Activated T-helper 9 cell treated with anti-CD3 and anti-CD28 coated beads, Interleukin-2, amount 50 U/mL, for 16 hours (primary cell): Measurements from ENCODE around the gene PPIF.

ENCODE experiments used
- DNase-seq: peaks from one replicate; pipeline ENCODE4 v3.0.0-alpha.2; 2020; ENCODE audit warnings: low read depth

The PPIF gene

GRCh38 chr10:79374312-79375191 is 27.3 kb downstream of the PPIF start:
- DNase-seq, result peak; percentile 66

- DNase-seq, result no peak
These were observed 28.2 kb downstream of the PPIF start for GRCh38 chr10:79375321-79376077.

GRCh38 chr10:79376078-79376628 is 28.9 kb downstream of the PPIF start:
- DNase-seq, result no peak

- no peak for DNase-seq
These were observed 29.7 kb downstream of the PPIF start for GRCh38 chr10:79376751-79377556.

- DNase-seq, result no peak
These were observed 30.5 kb downstream of the PPIF start for GRCh38 chr10:79377557-79378382.

- no peak for DNase-seq
These were observed 31.0 kb downstream of the PPIF start for GRCh38 chr10:79378383-79378646.

- no peak for DNase-seq
These were observed 31.6 kb downstream of the PPIF start for GRCh38 chr10:79378647-79379511.

GRCh38 chr10:79379512-79380124 is 32.3 kb downstream of the PPIF start:
- no peak for DNase-seq

GRCh38 chr10:79380125-79380945 is 33.1 kb downstream of the PPIF start:
- DNase-seq, result no peak

- no peak for DNase-seq
These were observed 33.9 kb downstream of the PPIF start for GRCh38 chr10:79380946-79381721.

- DNase-seq, result no peak
These were observed 34.5 kb downstream of the PPIF start for GRCh38 chr10:79381804-79382221.

GRCh38 chr10:79382491-79382941 is 35.2 kb downstream of the PPIF start:
- no peak for DNase-seq

GRCh38 chr10:79383974-79384606 is 36.8 kb downstream of the PPIF start:
- DNase-seq, result no peak

- DNase-seq, result no peak
These were observed 37.6 kb downstream of the PPIF start for GRCh38 chr10:79384773-79385391.

- DNase-seq, result no peak
These were observed 38.1 kb downstream of the PPIF start for GRCh38 chr10:79385392-79385795.

GRCh38 chr10:79385804-79386531 is 38.7 kb downstream of the PPIF start:
- no peak for DNase-seq
